K562 (cell line): ENCODE results near the gene LRP1B. TPM values are rescaled to one million over a fixed set of nuclear protein-coding genes. Genes with fewer than 3 reads are reported as not detected.

Source experiments
- ATAC-seq: fragments of 200-7000 bp; cut with Tn5 transposase; 3 replicates; pipeline ENCODE4 v1.9.1; 2020; ENCODE audit warnings: moderate library complexity
- BruUV-seq: library from RNA; stranded (reverse); fragments of 400-500 nt; replicated peaks from 2 replicates; lab custom pipeline; 2021; lab: Mats Ljungman, UMichigan
- CTCF ChIA-PET: fragments of 300-600 bp; formaldehyde crosslinking; extraction: SDS; loops from one replicate; lab custom pipeline; 2021; ENCODE audit warnings: low intra/inter-chr PET ratio; lab: Yijun Ruan, JAX
- POLR2A ChIA-PET: fragments of 300-600, 350-650 bp; sonication (Branson Sonifier 250); formaldehyde crosslinking; extraction: SDS; loops from one replicate; lab custom pipeline; 2021; ENCODE audit warnings: antibody characterized with exemption, inconsistent platforms; lab: Yijun Ruan, JAX
- DNase-seq, 4 experiments: peaks; one replicate each; pipeline versions ENCODE4 v3.0.0 to v3.0.0-alpha.2; 2011 to 2018; ENCODE audit warnings: low spot score in 3 of 4, mixed read lengths in 3 of 4; ENCODE audit errors: extremely low read depth in 1 of 4
- FAIRE-seq: peaks from 2 replicates; lab custom pipeline; 2011; peaks lifted over from hg19 to GRCh38; lab: Jason Lieb, UNC
- H2AFZ ChIP-seq: 2 replicates; pipeline ENCODE4 v1.6.0; 2011; ENCODE audit warnings: low read depth, low read length, control low read depth, inconsistent platforms
- H3K27ac ChIP-seq: fragments of 200-600 bp; 3 replicates; pipeline ENCODE4 v1.8.0; 2011; ENCODE audit warnings: low read depth, mild to moderate bottlenecking, control low read depth, inconsistent platforms, low read length, moderate library complexity, mixed read lengths; ENCODE audit errors: extremely low read depth
- H3K27me3 ChIP-seq, 2 experiments: fragments of 300-600 bp in 1 of 2; 2 replicates in 1 of 2; 3 replicates in 1 of 2; pipeline versions ENCODE4 v1.6.0 to v1.8.0; 2011; ENCODE audit warnings: inconsistent platforms in 2 of 2, low read length in 2 of 2, mild to moderate bottlenecking in 1 of 2, mixed read lengths in 1 of 2, moderate library complexity in 1 of 2; ENCODE audit not compliant: control insufficient read depth in 2 of 2, insufficient read depth in 2 of 2
- H3K36me3 ChIP-seq: fragments of 300-600 bp; 3 replicates; pipeline ENCODE4 v1.8.0; 2011; ENCODE audit warnings: mild to moderate bottlenecking, low read length, inconsistent platforms; ENCODE audit not compliant: control insufficient read depth, insufficient read depth
- H3K4me1 ChIP-seq, 2 experiments: fragments of 200-600 bp in 1 of 2; replicated peaks in 1 of 2; 2 replicates in 1 of 2; 3 replicates in 1 of 2; pipeline versions ENCODE4 v1.5.1 to v1.8.0; 2011; ENCODE audit warnings: inconsistent platforms in 2 of 2, low read length in 2 of 2, mild to moderate bottlenecking in 1 of 2, mixed read lengths in 1 of 2, moderate library complexity in 1 of 2; ENCODE audit not compliant: control insufficient read depth in 2 of 2, insufficient read depth in 2 of 2
- H3K4me2 ChIP-seq: 2 replicates; pipeline ENCODE4 v1.6.1; 2011; ENCODE audit warnings: low read length, control low read depth, inconsistent platforms, mixed read lengths; ENCODE audit not compliant: insufficient read depth
- H3K4me3 ChIP-seq: fragments of 200-600 bp; sonication (generic), shearing (Covaris generic); 2 replicates; pipeline ENCODE4 v1.5.1; 2016; ENCODE audit warnings: control low read depth, inconsistent platforms
- H3K79me2 ChIP-seq: fragments of 200-600 bp; 3 replicates; pipeline ENCODE4 v1.8.0; 2011; ENCODE audit warnings: low read length, inconsistent platforms; ENCODE audit not compliant: control insufficient read depth, insufficient read depth
- H3K9ac ChIP-seq, 2 experiments: 2 replicates each; pipeline versions ENCODE4 v1.6.0 to v1.6.1; 2011; ENCODE audit warnings: low read depth in 2 of 2, low read length in 2 of 2, control low read depth in 1 of 2, inconsistent platforms in 1 of 2, mild to moderate bottlenecking in 1 of 2, mixed read lengths in 1 of 2; ENCODE audit not compliant: insufficient read depth in 1 of 2
- H3K9me1 ChIP-seq: one replicate; pipeline ENCODE4 v1.6.0; 2011; ENCODE audit warnings: inconsistent platforms, mild to moderate bottlenecking, low read length, moderate library complexity; ENCODE audit not compliant: control insufficient read depth, insufficient read depth
- H3K9me3 ChIP-seq: replicated peaks from 2 replicates; pipeline ENCODE4 v1.5.1; 2011; ENCODE audit warnings: low read depth, low read length, inconsistent platforms; ENCODE audit not compliant: control insufficient read depth, insufficient read depth
- H4K20me1 ChIP-seq: replicated peaks from 2 replicates; pipeline ENCODE4 v1.6.1; 2011; ENCODE audit warnings: low read length, inconsistent platforms, mixed read lengths; ENCODE audit not compliant: control insufficient read depth, insufficient read depth
- CCAR2 ChIP-seq: fragments of 200-400 bp; formaldehyde crosslinking; IDR thresholded peaks from 2 replicates; pipeline ENCODE4 v1.6.1; 2017; ENCODE audit warnings: mild to moderate bottlenecking, low read depth, low read length
- CHD2 ChIP-seq: IDR thresholded peaks from 2 replicates; pipeline ENCODE4 v1.6.1; 2011; ENCODE audit warnings: low read depth, low read length
- CREBBP ChIP-seq: IDR thresholded peaks from one replicate; pipeline ENCODE4 v1.6.1; 2012; ENCODE audit warnings: low read depth, mild to moderate bottlenecking, control low read depth, inconsistent platforms, low read length
- ETV1 ChIP-seq: fragments of 450-650 bp; conservative IDR thresholded peaks from 2 replicates; pipeline ENCODE4 v1.6.1; 2016; ENCODE audit warnings: missing genetic modification characterization, control low read depth, low read depth, missing compliant biosample characterization
- GMEB1 ChIP-seq: fragments of 250-450 bp; sonication (Bioruptor Pico); IDR thresholded peaks from 2 replicates; pipeline ENCODE4 v1.4.0; 2020; ENCODE audit warnings: mild to moderate bottlenecking
- HNRNPLL ChIP-seq: fragments of 200-400 bp; formaldehyde crosslinking; IDR thresholded peaks from 2 replicates; pipeline ENCODE4 v1.6.1; 2017; ENCODE audit warnings: low read length, low read depth, mild to moderate bottlenecking; ENCODE audit not compliant: poor library complexity, severe bottlenecking
- MTA1 ChIP-seq: fragments of 450-650 bp; IDR thresholded peaks from 2 replicates; pipeline ENCODE4 v1.6.1; 2017; ENCODE audit warnings: borderline replicate concordance
- PHF8 ChIP-seq: fragments of 200-600 bp; sonication (generic); IDR thresholded peaks from 2 replicates; pipeline ENCODE4 v1.6.1; 2012; ENCODE audit warnings: mixed run types, mild to moderate bottlenecking, inconsistent platforms, low read length, moderate library complexity, borderline replicate concordance
- POLR3A ChIP-seq: IDR thresholded peaks from 2 replicates; pipeline ENCODE4 v1.6.1; 2011; ENCODE audit warnings: borderline replicate concordance, mild to moderate bottlenecking, moderate library complexity; ENCODE audit not compliant: insufficient read length, insufficient read depth; ENCODE audit errors: extremely low read depth
- RBM22 ChIP-seq: fragments of 200-400 bp; formaldehyde crosslinking; IDR thresholded peaks from 2 replicates; pipeline ENCODE4 v1.6.1; 2018; ENCODE audit warnings: low read length, low read depth; ENCODE audit not compliant: poor library complexity, severe bottlenecking
- SMARCC2 ChIP-seq: fragments of 450-650 bp; IDR thresholded peaks from 2 replicates; pipeline ENCODE4 v1.6.1; 2017; ENCODE audit warnings: antibody characterized with exemption, moderate library complexity, mild to moderate bottlenecking, low read depth
- SNRNP70 ChIP-seq: fragments of 200-400 bp; formaldehyde crosslinking; optimal IDR thresholded peaks from 2 replicates; pipeline ENCODE3; 2017; ENCODE audit warnings: low read depth, low read length
- U2AF1 ChIP-seq: fragments of 200-400 bp; formaldehyde crosslinking; optimal IDR thresholded peaks from 2 replicates; pipeline ENCODE3; 2017; ENCODE audit warnings: mild to moderate bottlenecking, low read depth, low read length, moderate library complexity
- WGBS: fragments of 100-300 bp; shearing (Covaris generic); methylation state at CpG from one replicate; pipeline ENCODE4 v1.1.6; 2016; ENCODE audit warnings: low coverage, mixed read lengths; ENCODE audit not compliant: insufficient coverage; ENCODE audit errors: missing lambda C conversion rate; 5-methylcytosine and 5-hydroxymethylcytosine counted together
- in situ Hi-C: fragments of 300-500 bp; cut with MboI; formaldehyde crosslinking; loops from 4 replicates; pipeline ENCODE4 v1.15.0; 2018; ENCODE audit warnings: inconsistent platforms, mixed read lengths
- intact Hi-C: fragments of 100-400 bp; cut with micrococcal nuclease; formaldehyde crosslinking; loops from 2 replicates; pipeline ENCODE4 v1.14.2; 2022
- polyA plus RNA-seq, 8 experiments: library from polyadenylated mRNA; depleted of rRNA in 4 of 8; stranded (reverse) in 5 of 8; unstranded in 3 of 8; fragments of >200 nt; fragmentation: Nextera tagmentation in 2 of 8; fragmentation: Illumina TruSeq in 1 of 8; extraction: Ambion mirVana in 2 of 8; extraction: Trizol in 1 of 8; gene quantifications; 2 replicates each; pipeline versions ENCODE4 v1.2.1 to v1.2.3, GENCODE V29; 2011 to 2014; ENCODE audit warnings: inconsistent platforms in 1 of 8, missing spikeins in 1 of 8
- total RNA-seq, 7 experiments: library from RNA; depleted of rRNA in 6 of 7; stranded (reverse); fragments of >200 nt in 6 of 7; fragmentation: Illumina TruSeq in 2 of 7; extraction: Trizol in 2 of 7; gene quantifications; 2 replicates each; pipeline versions ENCODE4 v1.2.1 to v1.2.3, GENCODE V29; 2011 to 2021; ENCODE audit warnings: low replicate concordance in 1 of 7
- TF ChIP-seq, protein P1 (sequence below): sonication (generic); formaldehyde crosslinking; IDR thresholded peaks from 2 replicates; pipeline ENCODE4 v1.8.1; 2023; ENCODE audit warnings: mild to moderate bottlenecking, missing genetic modification reagents
- TF ChIP-seq, protein P2 (sequence below): fragments of 450-650 bp; IDR thresholded peaks from 2 replicates; pipeline ENCODE4 v1.6.1; 2016; ENCODE audit warnings: low read depth, mild to moderate bottlenecking, moderate library complexity

Gene LRP1B
- total and polyA plus RNA-seq, 9 of the 15 experiments (the other 6 are each of a cell fraction or from before 2014, with no cell fraction given), result not detected

DNA sequence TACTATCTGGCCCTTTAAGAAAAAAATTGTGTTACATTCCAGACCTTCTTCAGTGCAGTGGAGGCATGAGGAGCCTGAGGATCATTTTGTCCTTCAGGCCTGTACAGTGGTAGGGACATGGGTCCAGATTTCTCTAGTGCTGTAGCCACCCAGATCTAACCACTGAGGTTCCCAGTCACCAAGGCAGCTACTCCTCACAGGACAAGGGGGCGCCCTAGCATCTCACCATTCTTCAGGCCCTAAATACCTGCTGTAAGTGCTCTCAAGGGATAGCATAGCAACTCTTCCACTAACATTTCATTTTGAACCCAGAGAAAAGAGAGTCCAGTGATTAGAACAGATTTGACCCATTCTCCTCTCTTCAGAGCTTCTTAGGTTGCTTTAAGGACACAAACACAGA is 1533.0 kb downstream of the LRP1B start (continued):
- no peak for TF ChIP-seq ETV1 (tag)
- TF ChIP-seq SNRNP70, result no peak
- no peak for TF ChIP-seq MTA1
- TF ChIP-seq RBM22, result no peak
- TF ChIP-seq SMARCC2, result no peak
- no peak for TF ChIP-seq HNRNPLL
- TF ChIP-seq GMEB1 (CRISPR knock-in tag), result no peak
- no peak for TF ChIP-seq POLR3A

DNA sequence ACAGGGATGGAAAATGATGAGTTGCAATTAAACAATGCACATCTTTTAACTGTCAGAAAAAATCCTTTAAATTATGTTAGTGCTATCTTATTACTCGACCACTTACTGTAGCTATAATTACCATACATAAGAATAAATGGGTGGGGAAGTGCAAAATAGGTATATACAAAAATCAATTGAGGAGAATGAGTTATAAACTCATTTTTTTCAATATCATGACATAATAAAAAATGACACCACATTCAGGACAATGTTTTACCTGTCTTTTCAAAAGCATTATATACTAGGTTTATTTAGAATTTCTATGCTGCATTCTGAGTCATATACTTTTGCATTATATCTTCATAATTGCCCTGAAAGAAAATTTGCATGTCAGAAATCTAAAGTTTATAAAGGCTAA is 1533.6 kb downstream of the LRP1B start:
- BruUV-seq, result no TSS peak
- WGBS, result 0% methylated on average over 1 of the region's 1 CpG
- H3K9me1 ChIP-seq, result no peaks in the 10 kb centered on the region
- H3K9ac ChIP-seq, result no peak overlapping the region
- H3K27ac ChIP-seq, result no peak overlapping the region
- intact Hi-C loops, result no loop called here
- DNase-seq (no peak), FAIRE-seq (no peak), ATAC-seq (no peak)
- no peak overlapping the region for H3K4me2 ChIP-seq
- ChIA-PET CTCF (no interaction called here), POLR2A (no interaction called here)
- H4K20me1 ChIP-seq, result no peaks in the 10 kb centered on the region
- H3K79me2 ChIP-seq, result no peaks in the 10 kb centered on the region
- H3K4me3 ChIP-seq, result no peak overlapping the region
- no peaks in the 10 kb centered on the region for H3K4me1 ChIP-seq
- H3K9me3 ChIP-seq, result peaks cover 2% of the 10 kb centered on the region
- H2AFZ ChIP-seq, result no peak overlapping the region
- in situ Hi-C loops, result no loop called here
- H3K36me3 ChIP-seq, result no peaks in the 10 kb centered on the region
- no peaks in the 10 kb centered on the region for H3K27me3 ChIP-seq
- TF ChIP-seq CHD2, result no peak
- TF ChIP-seq, protein P1, sequence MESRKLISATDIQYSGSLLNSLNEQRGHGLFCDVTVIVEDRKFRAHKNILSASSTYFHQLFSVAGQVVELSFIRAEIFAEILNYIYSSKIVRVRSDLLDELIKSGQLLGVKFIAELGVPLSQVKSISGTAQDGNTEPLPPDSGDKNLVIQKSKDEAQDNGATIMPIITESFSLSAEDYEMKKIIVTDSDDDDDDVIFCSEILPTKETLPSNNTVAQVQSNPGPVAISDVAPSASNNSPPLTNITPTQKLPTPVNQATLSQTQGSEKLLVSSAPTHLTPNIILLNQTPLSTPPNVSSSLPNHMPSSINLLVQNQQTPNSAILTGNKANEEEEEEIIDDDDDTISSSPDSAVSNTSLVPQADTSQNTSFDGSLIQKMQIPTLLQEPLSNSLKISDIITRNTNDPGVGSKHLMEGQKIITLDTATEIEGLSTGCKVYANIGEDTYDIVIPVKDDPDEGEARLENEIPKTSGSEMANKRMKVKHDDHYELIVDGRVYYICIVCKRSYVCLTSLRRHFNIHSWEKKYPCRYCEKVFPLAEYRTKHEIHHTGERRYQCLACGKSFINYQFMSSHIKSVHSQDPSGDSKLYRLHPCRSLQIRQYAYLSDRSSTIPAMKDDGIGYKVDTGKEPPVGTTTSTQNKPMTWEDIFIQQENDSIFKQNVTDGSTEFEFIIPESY (CRISPR knock-in tag), result no peak
- no peak for TF ChIP-seq CCAR2
- no peak for TF ChIP-seq CREBBP
- no peak for TF ChIP-seq U2AF1
- TF ChIP-seq, protein P2, sequence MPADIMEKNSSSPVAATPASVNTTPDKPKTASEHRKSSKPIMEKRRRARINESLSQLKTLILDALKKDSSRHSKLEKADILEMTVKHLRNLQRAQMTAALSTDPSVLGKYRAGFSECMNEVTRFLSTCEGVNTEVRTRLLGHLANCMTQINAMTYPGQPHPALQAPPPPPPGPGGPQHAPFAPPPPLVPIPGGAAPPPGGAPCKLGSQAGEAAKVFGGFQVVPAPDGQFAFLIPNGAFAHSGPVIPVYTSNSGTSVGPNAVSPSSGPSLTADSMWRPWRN, result no peak
- no peak for TF ChIP-seq PHF8
